ENCODE data around the gene ALPK3.

- no peak for TF ChIP-seq CTCF (IDR thresholded peaks at IDR 0.05)
- no peak for TF ChIP-seq POLR2A (IDR thresholded peaks at IDR 0.05)
Measured at GRCh38 chr15:84839714-84840113, 22.6 kb downstream of the ALPK3 start.
